GM21515 (cell line): ENCODE data around the gene TMEM184B.

Source experiments
- ATAC-seq: cut with Tn5 transposase; IDR thresholded peaks from one replicate; pipeline ENCODE4 v1.9.1; 2021; ENCODE audit not compliant: unreplicated experiment

TMEM184B gene

DNA sequence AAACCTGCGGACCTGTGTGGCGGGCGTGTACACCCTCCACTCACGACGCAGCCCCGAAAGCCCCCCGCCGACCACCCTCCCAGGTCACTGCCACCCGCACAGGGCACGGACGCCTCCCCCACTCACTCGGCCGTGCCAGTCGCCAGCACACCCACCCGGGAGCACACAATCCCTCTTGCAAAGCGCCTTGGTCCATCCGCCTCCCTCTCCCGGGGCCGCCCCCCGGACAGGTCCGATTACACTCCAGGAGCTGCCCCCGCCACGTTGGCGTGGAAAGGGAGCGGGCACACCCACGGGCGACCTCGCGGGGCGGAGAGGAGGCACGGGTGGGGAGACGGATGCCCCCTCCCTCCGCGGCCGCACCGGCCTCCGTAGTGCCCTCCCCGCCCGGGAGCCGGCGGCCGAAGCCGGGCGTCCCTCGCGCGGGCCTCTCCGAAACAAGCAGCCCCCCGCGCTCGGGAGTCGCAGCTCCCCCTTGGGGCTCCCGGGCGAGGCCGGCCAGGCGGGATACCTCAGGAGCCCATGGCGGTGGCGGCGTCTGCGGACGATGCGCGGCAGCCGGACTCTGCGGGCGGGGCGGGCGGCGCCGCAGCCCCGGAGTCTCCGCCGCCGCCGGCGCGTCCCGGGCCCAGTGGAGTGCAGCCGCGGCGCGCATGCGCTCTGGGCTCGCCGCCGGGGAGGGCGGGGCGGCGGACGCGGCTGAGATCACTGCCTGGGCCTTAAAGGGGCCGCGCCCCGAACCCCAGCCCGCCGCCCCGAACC lies at the start of gene TMEM184B:
TSS of gene TMEM184B (minus strand) at position 638 of the 762 bp plus-strand sequence. CDS start 25,049 bp downstream, outside the sequence.
- peak; percentile 62 for ATAC-seq

DNA sequence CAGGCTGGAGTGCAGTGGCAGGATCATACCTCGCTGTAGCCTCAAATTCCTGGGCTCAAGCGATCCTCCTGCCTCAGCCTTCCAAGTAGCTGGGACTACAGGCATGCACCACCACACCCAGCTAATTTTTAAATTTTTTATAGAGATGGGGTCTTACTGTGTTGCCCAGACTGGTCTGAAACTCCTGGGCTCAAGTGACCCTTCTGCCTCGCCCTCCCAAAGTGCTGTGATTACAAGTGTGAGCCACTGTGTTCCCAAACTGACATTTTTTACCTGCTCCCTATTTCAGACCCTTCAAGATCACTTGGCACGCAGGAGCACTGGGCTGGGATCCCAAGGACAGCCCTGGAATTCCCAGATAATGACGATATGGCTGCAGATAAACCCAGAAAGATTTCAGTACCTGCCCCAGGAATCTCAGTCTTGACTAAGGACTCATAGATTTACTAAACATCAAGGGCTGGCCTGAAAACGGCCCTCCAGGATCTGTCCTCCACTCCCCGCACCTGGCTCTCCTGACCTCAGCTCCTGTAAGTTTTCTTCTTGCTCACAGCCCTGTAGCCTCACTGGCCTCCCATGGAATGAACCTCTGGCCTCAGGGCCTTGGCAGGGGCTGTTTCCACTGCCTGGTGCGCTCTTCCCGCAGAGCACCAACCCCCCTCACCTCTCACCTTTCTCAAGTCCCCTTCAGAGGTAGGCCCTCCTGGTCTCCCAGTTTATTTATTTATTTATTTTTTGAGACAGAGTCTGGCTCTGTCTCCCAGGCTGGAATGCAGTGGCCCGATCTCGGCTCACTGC lies 48.0 kb upstream of the TMEM184B start:
- ATAC-seq, result no peak

GRCh38 chr22:38318792-38319773 lies 46.3 kb upstream of the TMEM184B start:
- ATAC-seq, result no peak

GRCh38 chr22:38317995-38318715 lies 45.3 kb upstream of the TMEM184B start:
- no peak for ATAC-seq

GRCh38 chr22:38317122-38317994 lies 44.5 kb upstream of the TMEM184B start, which contains the start of gene CSNK1E:
Gene CSNK1E (minus strand): TSS chr22:38317433. CDS start chr22:38314157, 3,276 bp downstream.
- no peak for ATAC-seq

DNA sequence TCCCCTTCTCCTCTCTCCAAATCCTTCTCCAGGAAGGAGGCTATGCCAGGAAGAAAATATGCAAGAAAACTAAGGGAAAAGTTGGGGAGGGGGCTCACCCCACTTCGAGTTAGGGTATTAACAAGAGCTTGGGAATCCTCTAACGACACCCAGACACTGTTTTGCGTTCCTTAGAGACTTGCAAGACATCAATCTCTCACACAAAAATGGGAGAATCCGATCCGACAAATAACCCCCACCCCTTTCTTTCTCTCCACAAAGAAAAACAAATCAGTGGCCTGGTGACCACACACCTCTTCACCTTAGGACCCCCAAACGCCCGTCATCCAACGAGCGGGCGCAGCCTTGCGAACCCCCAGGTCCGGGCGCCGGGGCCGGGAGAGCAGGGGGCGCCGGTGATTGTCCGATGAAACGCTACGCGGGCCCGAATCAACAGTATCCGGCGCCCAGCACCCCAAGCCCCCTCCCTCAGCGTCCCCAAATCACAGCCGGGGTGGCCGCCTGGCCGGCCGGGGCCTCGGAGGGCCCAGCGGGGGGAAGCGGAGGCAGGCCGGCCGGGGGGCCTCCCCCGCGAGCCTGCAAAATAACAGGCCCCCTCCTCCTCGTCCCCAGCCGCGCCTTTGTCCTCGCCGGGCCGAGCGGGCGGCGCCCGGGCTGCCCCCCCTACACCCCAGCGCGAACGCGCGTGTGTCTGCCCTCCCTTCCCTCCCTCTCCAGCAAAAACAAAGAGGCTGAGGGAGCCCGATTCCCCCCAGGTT lies 43.7 kb upstream of the TMEM184B start:
- no peak for ATAC-seq

DNA sequence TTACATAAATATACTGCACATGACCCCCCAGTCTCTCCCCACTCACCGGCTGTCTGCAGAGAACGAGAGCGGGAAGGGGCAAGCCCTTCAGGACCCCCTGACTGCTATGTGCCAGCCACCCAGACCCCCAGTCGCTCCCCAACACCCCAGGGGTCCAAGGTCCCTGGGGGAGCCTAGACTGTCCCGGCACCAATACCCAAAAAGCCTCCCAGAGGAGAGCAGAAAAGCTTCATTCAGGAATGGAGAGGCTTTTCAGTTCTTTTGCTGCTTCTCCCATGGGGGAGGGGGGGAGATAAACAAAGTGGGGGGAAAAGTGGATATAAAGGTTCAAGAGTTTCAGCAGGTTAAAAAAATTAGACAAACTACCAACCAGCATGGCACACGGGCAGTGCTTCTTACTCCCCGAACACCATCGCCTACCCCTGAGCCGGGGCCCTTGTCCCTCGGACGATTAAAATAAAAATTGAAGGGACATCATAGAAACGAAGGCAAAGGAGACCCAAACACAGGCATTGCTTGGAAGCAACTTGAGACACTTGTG lies 43.1 kb upstream of the TMEM184B start:
- ATAC-seq, result no peak

DNA sequence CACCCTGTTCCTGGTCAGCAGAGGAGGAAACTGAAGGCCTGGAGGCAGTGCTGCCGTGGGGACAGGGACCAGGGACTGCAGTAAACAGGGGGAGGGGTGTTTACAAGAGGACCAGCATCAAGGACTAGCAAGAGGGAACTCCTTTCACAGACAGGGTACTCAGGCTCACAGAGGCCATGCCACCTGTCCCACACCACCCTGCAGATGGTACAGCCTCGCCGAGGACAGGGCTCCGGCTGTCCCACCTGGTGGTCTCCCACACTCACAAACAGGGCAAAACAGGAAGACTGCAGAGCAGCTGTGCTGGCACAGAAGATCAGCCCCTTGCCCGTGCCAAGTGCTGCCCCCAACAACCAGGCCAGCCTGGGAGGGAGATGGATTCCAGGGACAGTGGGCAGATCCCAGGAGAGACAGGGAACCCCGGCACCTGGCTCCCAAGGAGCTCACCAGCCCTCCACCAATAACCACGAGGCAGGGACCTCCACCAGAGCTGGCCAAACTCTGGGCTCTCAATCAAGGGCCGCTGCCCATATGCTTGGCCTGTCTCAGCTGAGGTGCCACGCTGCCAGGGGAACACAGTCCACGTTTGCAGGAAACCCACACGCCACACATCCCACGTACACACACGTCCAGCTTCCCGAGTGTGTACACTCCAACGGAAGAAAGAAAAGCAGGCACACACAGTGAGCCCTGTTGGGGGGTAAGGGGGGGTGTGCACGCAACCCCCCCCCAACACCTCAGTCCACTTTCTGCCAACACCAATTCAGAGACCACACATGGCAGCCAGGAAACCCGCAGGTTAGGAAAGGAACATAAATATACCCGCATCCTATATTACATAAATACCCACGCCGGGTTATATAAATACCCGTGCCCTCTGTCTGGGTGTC lies 42.4 kb upstream of the TMEM184B start:
- no peak for ATAC-seq

DNA sequence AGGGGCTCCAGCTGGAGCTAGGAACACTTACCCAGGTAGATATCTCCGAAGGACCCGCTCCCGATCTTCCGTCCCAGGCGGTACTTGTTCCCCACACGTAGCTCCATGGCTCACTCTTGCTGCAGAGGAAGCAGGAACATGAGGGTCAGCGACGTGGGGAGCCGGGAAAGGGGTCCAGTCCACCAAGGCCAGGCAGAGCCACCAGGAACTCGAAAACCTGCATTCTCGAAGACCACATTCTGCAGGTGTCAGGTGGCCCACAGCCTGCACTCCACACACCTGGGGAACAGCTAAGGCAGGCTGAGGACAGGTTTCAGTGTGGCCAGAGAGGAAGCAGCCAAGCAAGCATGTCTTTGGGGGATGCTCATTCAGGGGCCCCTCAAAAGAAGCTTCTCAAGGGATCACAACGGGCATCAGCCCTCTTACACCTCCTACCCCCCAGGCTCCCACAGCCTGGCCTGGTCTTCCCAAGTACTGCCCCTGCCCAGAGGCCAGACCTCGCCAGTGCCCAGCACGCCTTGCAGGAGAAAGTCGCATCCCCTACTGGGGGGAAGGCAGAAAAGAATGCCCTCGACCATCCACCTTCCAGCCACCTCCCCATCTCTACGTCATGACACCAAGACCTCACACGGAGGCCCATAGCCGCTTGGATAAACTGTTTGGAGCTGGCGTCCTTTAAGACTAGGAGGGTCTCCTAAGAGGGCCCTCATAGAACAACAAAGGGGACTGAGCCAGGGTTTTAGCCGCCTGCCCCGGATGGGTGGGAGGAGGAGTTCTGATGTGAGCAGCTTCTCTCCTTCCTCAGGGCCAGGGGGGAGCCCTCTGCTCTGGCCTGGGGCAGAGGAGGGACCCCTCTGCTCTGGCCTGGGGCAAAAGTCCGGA lies 41.5 kb upstream of the TMEM184B start:
- ATAC-seq, result no peak

DNA sequence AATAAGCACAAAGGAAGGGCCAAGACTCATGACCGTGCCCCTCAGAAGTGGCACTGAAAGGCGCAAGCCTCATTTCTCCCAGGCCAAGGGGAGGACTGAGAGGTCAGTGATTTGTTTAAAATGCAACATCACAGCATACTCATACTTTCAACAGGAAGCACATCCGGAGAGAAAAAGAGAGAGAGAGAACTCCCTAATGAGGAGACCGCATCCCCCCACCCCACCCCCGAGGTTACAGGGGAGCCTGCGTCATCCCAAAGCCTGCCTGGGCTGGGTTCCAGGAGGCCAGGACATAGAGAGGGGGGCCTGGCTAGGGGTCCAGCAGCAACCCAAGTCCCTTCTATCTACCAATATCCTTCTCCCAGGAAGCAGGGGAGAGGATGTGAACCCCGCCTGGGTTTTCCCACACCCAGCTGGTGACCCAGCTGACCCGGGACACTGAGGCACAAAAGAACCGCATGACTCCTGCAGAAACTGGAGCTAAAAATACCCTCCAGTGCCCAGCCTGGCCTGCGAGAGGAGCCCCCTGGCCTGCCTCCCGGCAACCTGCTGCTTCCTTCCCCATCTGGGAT lies 40.7 kb upstream of the TMEM184B start:
- no peak for ATAC-seq

DNA sequence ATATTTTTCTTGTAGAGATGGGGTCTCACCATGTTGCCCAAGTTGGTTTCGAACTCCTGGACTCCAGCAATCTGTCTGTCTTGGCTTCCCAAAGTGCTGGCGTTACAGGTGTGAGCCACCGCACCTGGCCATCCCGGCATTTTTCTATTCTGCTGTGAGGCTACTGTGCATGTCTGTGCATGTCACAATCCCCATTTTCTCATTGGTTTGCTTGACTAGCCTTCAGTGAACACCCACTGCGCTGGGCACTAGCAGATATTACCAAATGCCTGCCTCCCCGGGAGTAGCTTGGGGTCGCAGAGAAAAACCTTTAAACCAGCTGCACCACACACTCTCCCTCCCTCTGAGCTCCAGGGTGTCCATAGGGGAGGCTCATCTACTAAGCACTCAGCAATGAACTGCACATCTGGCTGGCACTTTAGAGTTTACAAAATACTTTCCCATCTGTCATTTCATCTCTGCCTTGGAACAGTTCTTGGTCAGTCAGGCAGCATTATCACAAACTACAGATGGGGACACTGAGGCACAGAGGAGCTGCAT lies 39.5 kb upstream of the TMEM184B start:
- ATAC-seq, result no peak

GRCh38 chr22:38311323-38311620 lies 38.5 kb upstream of the TMEM184B start:
- no peak for ATAC-seq

DNA sequence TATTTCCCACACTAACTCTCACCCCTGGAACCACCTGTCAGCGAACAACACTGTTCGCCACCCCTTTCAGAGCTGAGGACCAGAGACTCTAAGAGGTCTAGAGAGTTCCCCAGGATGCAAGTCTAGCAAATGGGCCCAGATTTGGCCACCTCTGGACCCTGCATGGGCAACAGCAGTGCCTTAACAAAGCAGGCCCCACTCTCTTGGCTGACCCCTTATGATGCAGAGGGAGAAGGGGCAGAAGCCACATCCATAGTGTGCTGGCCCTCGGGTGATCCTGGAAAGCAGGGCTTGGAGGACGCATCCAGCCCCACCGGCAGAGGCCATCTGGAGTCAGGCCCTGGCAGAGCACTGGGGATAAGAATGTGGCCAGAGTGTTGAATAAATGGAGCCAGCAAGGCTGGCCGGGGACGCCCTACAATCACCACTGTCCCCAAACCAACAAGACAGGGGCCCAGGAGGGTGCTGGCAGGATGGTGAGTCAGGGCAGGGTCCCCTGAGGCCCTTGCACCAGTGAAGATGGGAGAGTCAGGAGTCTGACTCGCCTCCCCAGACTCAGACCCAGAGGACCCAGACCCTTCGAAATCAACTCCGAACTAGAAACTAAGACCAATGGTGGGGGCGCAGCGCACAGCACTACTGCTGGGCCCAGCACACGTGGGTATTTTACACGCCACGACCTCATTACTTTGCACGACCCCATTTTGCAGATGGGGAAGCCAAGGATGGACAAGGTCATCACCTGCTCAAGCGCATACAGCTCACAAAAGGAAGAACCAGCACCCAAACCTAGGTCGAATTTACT lies 37.9 kb upstream of the TMEM184B start:
- ATAC-seq, result no peak

- no peak for ATAC-seq
Observed at GRCh38 chr22:38309614-38310517, 37.1 kb upstream of the TMEM184B start.
